ENCODE data around the gene C6orf132.

C6orf132 gene

GRCh38 chr6:42179945-42180313 is 37.5 kb upstream of the C6orf132 start:
- H3K4me3 ChIP-seq (replicated peaks; ENCODE audit: low read depth, low read length), result no peak overlapping the region
- no peak for DNase-seq (ENCODE audit: low read depth)
- no peak for TF ChIP-seq CTCF (IDR thresholded peaks at IDR 0.05; ENCODE audit: low read length, missing control alignments)

DNA sequence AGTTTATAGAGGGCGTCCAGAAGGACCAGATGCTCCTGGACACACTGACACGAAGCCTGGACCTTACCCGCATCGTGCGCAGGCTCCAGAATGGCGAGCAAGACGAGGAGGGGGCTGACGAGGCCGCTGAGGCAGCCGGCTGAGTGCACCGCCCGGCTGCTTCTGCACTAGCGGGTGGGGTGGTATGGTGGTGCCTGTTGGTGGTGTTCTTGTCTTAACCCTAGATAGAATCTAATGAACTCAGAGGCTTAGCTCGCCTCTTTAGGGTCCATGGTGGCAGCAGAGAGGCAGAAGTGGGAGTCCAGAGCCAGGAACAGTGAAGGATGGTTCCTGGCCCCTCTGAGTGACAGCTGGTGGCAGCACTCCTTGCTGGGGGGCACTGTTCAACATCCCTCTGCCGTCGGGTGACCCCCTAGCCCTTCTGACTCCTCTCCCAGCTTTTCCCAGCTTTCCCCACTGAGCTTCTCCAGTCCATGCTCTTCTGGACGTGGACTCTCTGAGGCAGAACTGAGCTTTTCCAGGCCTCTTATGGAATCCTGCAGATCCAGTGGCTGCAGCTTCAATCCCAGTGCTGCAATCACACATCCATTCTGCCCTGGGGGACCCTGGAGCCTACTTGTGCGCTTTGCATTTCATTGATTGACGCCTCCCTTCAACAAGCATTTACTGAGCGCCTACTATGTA is 37.0 kb upstream of the C6orf132 start:
- TF ChIP-seq CTCF (IDR thresholded peaks at IDR 0.05; ENCODE audit: low read length, missing control alignments), result no peak
- H3K4me3 ChIP-seq (replicated peaks; ENCODE audit: low read depth, low read length), result no peak overlapping the region
- no peak for DNase-seq (ENCODE audit: low read depth)

GRCh38 chr6:42177514-42178364 is 35.3 kb upstream of the C6orf132 start:
- H3K4me3 ChIP-seq (replicated peaks; ENCODE audit: low read depth, low read length), result no peak overlapping the region
- TF ChIP-seq CTCF (IDR thresholded peaks at IDR 0.05; ENCODE audit: low read length, missing control alignments), result no peak
- no peak for DNase-seq (ENCODE audit: low read depth)

GRCh38 chr6:42176981-42177380 is 34.6 kb upstream of the C6orf132 start:
- TF ChIP-seq CTCF (IDR thresholded peaks at IDR 0.05; ENCODE audit: low read length, missing control alignments), result no peak
- no peak for DNase-seq (ENCODE audit: low read depth)
- no peak overlapping the region for H3K4me3 ChIP-seq (replicated peaks; ENCODE audit: low read depth, low read length)

DNA sequence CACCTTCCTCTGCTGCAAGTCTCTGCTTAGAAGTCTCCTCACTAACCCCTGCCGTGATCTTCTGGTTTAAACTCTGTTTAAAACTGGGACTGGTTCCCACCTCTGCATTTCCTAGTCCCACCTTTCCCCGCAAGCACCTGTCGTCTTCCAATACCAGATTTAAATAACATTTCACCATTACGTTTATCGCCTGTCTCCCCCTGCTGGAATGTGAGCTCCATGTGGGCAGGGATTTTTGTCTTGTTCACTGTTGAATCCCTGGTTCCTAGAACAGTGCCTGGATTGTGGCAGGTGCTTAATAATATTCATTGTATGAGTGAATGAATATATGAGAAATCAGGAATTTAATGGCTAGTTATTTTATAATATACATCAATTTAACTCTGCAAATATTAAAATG is 33.4 kb upstream of the C6orf132 start:
- no peak for DNase-seq (ENCODE audit: low read depth)
- H3K4me3 ChIP-seq (replicated peaks; ENCODE audit: low read depth, low read length), result no peak overlapping the region
- TF ChIP-seq CTCF (IDR thresholded peaks at IDR 0.05; ENCODE audit: low read length, missing control alignments), result peak; percentile 33

GRCh38 chr6:42173101-42173500 is 30.7 kb upstream of the C6orf132 start, which contains the start of gene GUCA1A:
Gene GUCA1A (plus strand): TSS chr6:42173364. CDS start chr6:42173614, 250 bp downstream.
- no peak for TF ChIP-seq CTCF (IDR thresholded peaks at IDR 0.05; ENCODE audit: low read length, missing control alignments)
- no peak for DNase-seq (ENCODE audit: low read depth)
- no peak within 1 kb of the TSS for H3K4me3 ChIP-seq (replicated peaks; ENCODE audit: low read depth, low read length)

All from fibroblast of pulmonary artery (primary cell).